Measurements from ENCODE around the gene PDE4D. TPM values are rescaled to one million over a fixed set of nuclear protein-coding genes. Genes with fewer than 3 reads are reported as not detected.

The PDE4D gene
- total RNA-seq, 1 experiment from 2014 or later: 3.3 TPM

DNA sequence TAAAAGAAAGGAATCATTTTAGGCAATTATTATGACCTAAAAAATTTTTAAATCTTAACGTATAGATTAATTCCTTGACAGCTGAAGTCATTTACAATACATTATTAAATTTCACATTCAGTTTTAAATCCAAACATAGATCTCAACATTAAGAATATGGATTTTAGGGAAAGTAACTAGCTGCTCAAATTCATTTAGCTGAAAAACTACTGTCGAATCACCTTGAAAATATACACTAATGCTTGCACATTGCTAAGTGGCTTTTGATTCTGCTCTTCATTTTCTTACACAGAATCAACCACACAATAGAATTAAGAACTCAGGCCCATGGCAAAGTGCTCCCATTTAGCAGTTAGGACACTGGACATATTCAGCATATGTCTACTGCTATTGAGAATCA, 856.5 kb downstream of the PDE4D start (continued):
- TF ChIP-seq, protein P1, sequence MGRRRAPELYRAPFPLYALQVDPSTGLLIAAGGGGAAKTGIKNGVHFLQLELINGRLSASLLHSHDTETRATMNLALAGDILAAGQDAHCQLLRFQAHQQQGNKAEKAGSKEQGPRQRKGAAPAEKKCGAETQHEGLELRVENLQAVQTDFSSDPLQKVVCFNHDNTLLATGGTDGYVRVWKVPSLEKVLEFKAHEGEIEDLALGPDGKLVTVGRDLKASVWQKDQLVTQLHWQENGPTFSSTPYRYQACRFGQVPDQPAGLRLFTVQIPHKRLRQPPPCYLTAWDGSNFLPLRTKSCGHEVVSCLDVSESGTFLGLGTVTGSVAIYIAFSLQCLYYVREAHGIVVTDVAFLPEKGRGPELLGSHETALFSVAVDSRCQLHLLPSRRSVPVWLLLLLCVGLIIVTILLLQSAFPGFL (CRISPR knock-in tag; IDR thresholded peaks at IDR 0.05; ENCODE audit: borderline replicate concordance): no peak
- TF ChIP-seq ZNF232 (CRISPR knock-in tag; IDR thresholded peaks at IDR 0.05) (no peak), GABPB1 (CRISPR knock-in tag; IDR thresholded peaks at IDR 0.05) (no peak), ZBTB21 (CRISPR knock-in tag; IDR thresholded peaks at IDR 0.05; ENCODE audit: borderline replicate concordance) (no peak), CBFB (CRISPR knock-in tag; IDR thresholded peaks at IDR 0.05; ENCODE audit: low read depth) (no peak), OVOL2 (CRISPR knock-in tag; IDR thresholded peaks at IDR 0.05; ENCODE audit: borderline replicate concordance) (no peak), NFYB (CRISPR knock-in tag; conservative IDR thresholded peaks at IDR 0.05; ENCODE audit: low read depth) (no peak), HMGA2 (CRISPR knock-in tag; IDR thresholded peaks at IDR 0.05) (no peak)

DNA sequence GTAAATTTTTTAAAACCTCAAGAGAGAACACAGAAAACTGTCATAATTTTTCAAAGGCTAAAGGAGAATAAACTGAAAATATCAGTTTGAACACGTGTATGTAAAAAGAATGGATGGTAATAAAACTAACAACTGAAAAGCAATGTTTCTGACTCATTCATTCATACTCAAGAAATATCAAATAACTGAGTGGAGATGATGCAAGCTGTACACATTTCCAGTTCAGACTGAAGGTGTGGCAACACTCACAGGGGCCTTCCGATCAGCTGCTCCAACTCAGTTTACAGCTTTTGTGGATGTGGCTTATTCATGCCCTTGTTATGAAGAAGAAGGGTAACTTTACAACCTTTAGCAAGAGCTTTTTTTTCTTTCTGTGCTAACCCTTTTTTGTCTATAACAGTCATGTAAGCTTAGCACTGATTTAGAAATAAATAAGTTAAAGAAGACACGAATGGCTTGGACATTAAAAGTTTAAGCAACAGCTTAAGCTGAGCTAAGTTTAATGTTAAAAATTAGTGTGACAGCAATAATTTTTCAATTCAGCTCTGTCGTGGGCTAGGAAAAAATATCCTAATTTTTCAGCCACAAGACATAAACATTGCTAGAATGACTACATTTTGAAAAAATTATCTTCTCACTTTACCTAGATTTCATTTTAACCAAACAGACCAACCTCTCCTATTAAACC, 857.1 kb downstream of the PDE4D start:
- H3K9me3 Mint-ChIP-seq: no peaks in the 10 kb centered on the region
- peaks cover 22% of the 10 kb centered on the region for H3K4me1 Mint-ChIP-seq
- H3K27ac Mint-ChIP-seq: no peak overlapping the region
- TF ChIP-seq NR2C2 (CRISPR knock-in tag; IDR thresholded peaks at IDR 0.05): no peak
- TF ChIP-seq OVOL2 (CRISPR knock-in tag; IDR thresholded peaks at IDR 0.05; ENCODE audit: borderline replicate concordance): no peak
- TF ChIP-seq, protein P2, sequence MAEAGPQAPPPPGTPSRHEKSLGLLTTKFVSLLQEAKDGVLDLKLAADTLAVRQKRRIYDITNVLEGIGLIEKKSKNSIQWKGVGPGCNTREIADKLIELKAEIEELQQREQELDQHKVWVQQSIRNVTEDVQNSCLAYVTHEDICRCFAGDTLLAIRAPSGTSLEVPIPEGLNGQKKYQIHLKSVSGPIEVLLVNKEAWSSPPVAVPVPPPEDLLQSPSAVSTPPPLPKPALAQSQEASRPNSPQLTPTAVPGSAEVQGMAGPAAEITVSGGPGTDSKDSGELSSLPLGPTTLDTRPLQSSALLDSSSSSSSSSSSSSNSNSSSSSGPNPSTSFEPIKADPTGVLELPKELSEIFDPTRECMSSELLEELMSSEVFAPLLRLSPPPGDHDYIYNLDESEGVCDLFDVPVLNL (CRISPR knock-in tag; IDR thresholded peaks at IDR 0.05; ENCODE audit: borderline replicate concordance, low read depth): no peak
- no peak for TF ChIP-seq KAT7 (CRISPR knock-in tag; IDR thresholded peaks at IDR 0.05; ENCODE audit: borderline replicate concordance)
- TF ChIP-seq NFATC4 (CRISPR knock-in tag; IDR thresholded peaks at IDR 0.05): no peak
- TF ChIP-seq GABPB1 (CRISPR knock-in tag; IDR thresholded peaks at IDR 0.05): peak; percentile 98
- TF ChIP-seq TCF7 (CRISPR knock-in tag; IDR thresholded peaks at IDR 0.05; ENCODE audit: low read depth): no peak
- no peak for TF ChIP-seq FOXK1 (CRISPR knock-in tag; IDR thresholded peaks at IDR 0.05)
- ChIA-PET POLR2A (no interaction called here), CTCF (interaction anchor here (0.5 to 0.7 kb wide), 2 partner anchors 13 to 145 kb away, joined by 3 to 5 read pairs; no protein-coding TSS in a partner anchor)
- H3K36me3 Mint-ChIP-seq: no peaks in the 10 kb centered on the region
- H3K27me3 Mint-ChIP-seq (ENCODE audit: low read depth): peaks cover 44% of the 10 kb centered on the region
- no peak for ATAC-seq
- no peak for DNase-seq (ENCODE audit: low spot score)
- H3K4me3 Mint-ChIP-seq: no peak overlapping the region

DNA sequence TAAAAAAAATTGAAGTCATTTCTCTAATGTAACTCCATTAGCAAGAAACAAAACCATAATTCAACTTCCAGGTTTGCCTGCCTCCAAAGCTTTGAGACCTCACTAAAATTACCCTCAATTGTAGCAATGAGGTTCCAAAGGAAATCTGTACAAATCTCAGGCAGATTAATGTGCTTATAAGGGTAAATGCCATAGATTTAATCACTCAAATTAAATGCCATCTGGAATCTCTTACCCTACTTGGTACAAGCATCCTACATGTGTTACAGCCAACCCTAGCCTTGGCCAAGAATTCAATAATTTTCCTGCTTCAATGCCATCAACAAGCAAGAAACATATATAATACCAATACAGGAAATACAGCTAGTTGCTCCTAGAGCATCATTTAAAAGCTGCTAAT, 857.8 kb downstream of the PDE4D start:
- ChIA-PET POLR2A (no interaction called here), CTCF (interaction anchor here (0.5 to 2.5 kb wide), 7 partner anchors 11 to 153 kb away, joined by 3 to 12 read pairs (median 4); no protein-coding TSS in a partner anchor)
- H3K36me3 Mint-ChIP-seq: no peaks in the 10 kb centered on the region
- DNase-seq (ENCODE audit: low spot score) (no peak), ATAC-seq (no peak)
- H3K9me3 Mint-ChIP-seq: no peaks in the 10 kb centered on the region
- H3K27ac Mint-ChIP-seq: no peak overlapping the region
- H3K27me3 Mint-ChIP-seq (ENCODE audit: low read depth): peaks cover 36% of the 10 kb centered on the region
- no peak overlapping the region for H3K4me3 Mint-ChIP-seq
- peaks cover 20% of the 10 kb centered on the region for H3K4me1 Mint-ChIP-seq
- TF ChIP-seq ZNF423 (CRISPR knock-in tag; IDR thresholded peaks at IDR 0.05) (no peak), ZNF232 (CRISPR knock-in tag; IDR thresholded peaks at IDR 0.05) (no peak)
- TF ChIP-seq, protein P3, sequence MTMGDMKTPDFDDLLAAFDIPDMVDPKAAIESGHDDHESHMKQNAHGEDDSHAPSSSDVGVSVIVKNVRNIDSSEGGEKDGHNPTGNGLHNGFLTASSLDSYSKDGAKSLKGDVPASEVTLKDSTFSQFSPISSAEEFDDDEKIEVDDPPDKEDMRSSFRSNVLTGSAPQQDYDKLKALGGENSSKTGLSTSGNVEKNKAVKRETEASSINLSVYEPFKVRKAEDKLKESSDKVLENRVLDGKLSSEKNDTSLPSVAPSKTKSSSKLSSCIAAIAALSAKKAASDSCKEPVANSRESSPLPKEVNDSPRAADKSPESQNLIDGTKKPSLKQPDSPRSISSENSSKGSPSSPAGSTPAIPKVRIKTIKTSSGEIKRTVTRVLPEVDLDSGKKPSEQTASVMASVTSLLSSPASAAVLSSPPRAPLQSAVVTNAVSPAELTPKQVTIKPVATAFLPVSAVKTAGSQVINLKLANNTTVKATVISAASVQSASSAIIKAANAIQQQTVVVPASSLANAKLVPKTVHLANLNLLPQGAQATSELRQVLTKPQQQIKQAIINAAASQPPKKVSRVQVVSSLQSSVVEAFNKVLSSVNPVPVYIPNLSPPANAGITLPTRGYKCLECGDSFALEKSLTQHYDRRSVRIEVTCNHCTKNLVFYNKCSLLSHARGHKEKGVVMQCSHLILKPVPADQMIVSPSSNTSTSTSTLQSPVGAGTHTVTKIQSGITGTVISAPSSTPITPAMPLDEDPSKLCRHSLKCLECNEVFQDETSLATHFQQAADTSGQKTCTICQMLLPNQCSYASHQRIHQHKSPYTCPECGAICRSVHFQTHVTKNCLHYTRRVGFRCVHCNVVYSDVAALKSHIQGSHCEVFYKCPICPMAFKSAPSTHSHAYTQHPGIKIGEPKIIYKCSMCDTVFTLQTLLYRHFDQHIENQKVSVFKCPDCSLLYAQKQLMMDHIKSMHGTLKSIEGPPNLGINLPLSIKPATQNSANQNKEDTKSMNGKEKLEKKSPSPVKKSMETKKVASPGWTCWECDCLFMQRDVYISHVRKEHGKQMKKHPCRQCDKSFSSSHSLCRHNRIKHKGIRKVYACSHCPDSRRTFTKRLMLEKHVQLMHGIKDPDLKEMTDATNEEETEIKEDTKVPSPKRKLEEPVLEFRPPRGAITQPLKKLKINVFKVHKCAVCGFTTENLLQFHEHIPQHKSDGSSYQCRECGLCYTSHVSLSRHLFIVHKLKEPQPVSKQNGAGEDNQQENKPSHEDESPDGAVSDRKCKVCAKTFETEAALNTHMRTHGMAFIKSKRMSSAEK (CRISPR knock-in tag; IDR thresholded peaks at IDR 0.05; ENCODE audit: borderline replicate concordance): no peak
- TF ChIP-seq, protein P4, sequence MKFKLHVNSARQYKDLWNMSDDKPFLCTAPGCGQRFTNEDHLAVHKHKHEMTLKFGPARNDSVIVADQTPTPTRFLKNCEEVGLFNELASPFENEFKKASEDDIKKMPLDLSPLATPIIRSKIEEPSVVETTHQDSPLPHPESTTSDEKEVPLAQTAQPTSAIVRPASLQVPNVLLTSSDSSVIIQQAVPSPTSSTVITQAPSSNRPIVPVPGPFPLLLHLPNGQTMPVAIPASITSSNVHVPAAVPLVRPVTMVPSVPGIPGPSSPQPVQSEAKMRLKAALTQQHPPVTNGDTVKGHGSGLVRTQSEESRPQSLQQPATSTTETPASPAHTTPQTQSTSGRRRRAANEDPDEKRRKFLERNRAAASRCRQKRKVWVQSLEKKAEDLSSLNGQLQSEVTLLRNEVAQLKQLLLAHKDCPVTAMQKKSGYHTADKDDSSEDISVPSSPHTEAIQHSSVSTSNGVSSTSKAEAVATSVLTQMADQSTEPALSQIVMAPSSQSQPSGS (CRISPR knock-in tag; IDR thresholded peaks at IDR 0.05; ENCODE audit: borderline replicate concordance, low read depth): no peak
- TF ChIP-seq, protein P5, sequence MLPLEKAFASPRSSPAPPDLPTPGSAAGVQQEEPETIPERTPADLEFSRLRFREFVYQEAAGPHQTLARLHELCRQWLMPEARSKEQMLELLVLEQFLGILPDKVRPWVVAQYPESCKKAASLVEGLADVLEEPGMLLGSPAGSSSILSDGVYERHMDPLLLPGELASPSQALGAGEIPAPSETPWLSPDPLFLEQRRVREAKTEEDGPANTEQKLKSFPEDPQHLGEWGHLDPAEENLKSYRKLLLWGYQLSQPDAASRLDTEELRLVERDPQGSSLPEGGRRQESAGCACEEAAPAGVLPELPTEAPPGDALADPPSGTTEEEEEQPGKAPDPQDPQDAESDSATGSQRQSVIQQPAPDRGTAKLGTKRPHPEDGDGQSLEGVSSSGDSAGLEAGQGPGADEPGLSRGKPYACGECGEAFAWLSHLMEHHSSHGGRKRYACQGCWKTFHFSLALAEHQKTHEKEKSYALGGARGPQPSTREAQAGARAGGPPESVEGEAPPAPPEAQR (CRISPR knock-in tag; IDR thresholded peaks at IDR 0.05): no peak
- TF ChIP-seq, protein P6, sequence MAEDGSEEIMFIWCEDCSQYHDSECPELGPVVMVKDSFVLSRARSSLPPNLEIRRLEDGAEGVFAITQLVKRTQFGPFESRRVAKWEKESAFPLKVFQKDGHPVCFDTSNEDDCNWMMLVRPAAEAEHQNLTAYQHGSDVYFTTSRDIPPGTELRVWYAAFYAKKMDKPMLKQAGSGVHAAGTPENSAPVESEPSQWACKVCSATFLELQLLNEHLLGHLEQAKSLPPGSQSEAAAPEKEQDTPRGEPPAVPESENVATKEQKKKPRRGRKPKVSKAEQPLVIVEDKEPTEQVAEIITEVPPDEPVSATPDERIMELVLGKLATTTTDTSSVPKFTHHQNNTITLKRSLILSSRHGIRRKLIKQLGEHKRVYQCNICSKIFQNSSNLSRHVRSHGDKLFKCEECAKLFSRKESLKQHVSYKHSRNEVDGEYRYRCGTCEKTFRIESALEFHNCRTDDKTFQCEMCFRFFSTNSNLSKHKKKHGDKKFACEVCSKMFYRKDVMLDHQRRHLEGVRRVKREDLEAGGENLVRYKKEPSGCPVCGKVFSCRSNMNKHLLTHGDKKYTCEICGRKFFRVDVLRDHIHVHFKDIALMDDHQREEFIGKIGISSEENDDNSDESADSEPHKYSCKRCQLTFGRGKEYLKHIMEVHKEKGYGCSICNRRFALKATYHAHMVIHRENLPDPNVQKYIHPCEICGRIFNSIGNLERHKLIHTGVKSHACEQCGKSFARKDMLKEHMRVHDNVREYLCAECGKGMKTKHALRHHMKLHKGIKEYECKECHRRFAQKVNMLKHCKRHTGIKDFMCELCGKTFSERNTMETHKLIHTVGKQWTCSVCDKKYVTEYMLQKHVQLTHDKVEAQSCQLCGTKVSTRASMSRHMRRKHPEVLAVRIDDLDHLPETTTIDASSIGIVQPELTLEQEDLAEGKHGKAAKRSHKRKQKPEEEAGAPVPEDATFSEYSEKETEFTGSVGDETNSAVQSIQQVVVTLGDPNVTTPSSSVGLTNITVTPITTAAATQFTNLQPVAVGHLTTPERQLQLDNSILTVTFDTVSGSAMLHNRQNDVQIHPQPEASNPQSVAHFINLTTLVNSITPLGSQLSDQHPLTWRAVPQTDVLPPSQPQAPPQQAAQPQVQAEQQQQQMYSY (CRISPR knock-in tag; IDR thresholded peaks at IDR 0.05): no peak
